K562 (cell line): ENCODE data around the gene DCP1B. TPM values are rescaled to one million over a fixed set of nuclear protein-coding genes. Genes with fewer than 3 reads are reported as not detected.

Experiments
- ETS2 ChIP-seq: IDR thresholded peaks from 2 replicates; pipeline ENCODE4 v1.6.1; 2016; ENCODE audit warnings: borderline replicate concordance, missing genetic modification characterization, mild to moderate bottlenecking, moderate library complexity, missing compliant biosample characterization; ENCODE audit not compliant: poor library complexity, severe bottlenecking
- ETV1 ChIP-seq: fragments of 450-650 bp; conservative IDR thresholded peaks from 2 replicates; pipeline ENCODE4 v1.6.1; 2016; ENCODE audit warnings: missing genetic modification characterization, control low read depth, low read depth, missing compliant biosample characterization
- FOSL1 ChIP-seq: fragments of 200-800 bp; sonication (Bioruptor generic); conservative IDR thresholded peaks from 2 replicates; pipeline ENCODE4 v1.6.1; 2016; ENCODE audit warnings: missing genetic modification characterization, missing compliant biosample characterization
- FOXA3 ChIP-seq, 2 experiments: fragments of 450-650 bp in 1 of 2; sonication (generic) in 1 of 2; formaldehyde crosslinking; IDR thresholded peaks in 1 of 2; conservative IDR thresholded peaks in 1 of 2; 2 replicates each; pipeline versions ENCODE4 v1.4.0 to v1.8.0; 2020 to 2022; ENCODE audit warnings: mild to moderate bottlenecking in 2 of 2, missing genetic modification reagents in 1 of 2
- HOXB6 ChIP-seq: fragments of 250-450 bp; sonication (Bioruptor Pico); IDR thresholded peaks from 2 replicates; pipeline ENCODE4 v1.5.1; 2022; ENCODE audit warnings: mild to moderate bottlenecking, borderline replicate concordance
- JUNB ChIP-seq: fragments of 450-650 bp; formaldehyde crosslinking; conservative IDR thresholded peaks from 2 replicates; pipeline ENCODE4 v1.4.0; 2020; ENCODE audit warnings: mild to moderate bottlenecking
- KDM5B ChIP-seq: fragments of 200-600 bp; sonication (generic); IDR thresholded peaks from 2 replicates; pipeline ENCODE4 v1.6.1; 2012; ENCODE audit warnings: low read depth, mild to moderate bottlenecking, moderate library complexity, low read length, control low read depth, inconsistent platforms; ENCODE audit not compliant: insufficient replicate concordance
- MAZ ChIP-seq, 2 experiments: fragments of 450-650 bp in 1 of 2; sonication (generic) in 1 of 2; formaldehyde crosslinking; IDR thresholded peaks in 1 of 2; conservative IDR thresholded peaks in 1 of 2; 2 replicates each; pipeline versions ENCODE4 v1.4.0 to v1.5.0; 2020; ENCODE audit warnings: mild to moderate bottlenecking in 1 of 2, missing genetic modification reagents in 1 of 2
- NCOR1 ChIP-seq: fragments of 450-650 bp; IDR thresholded peaks from 2 replicates; pipeline ENCODE4 v1.6.1; 2016; ENCODE audit warnings: mild to moderate bottlenecking, moderate library complexity
- PHB ChIP-seq: fragments of 250-450 bp; sonication (Bioruptor Pico); IDR thresholded peaks from 2 replicates; pipeline ENCODE4 v1.5.0; 2021
- POLR2AphosphoS5 ChIP-seq: IDR thresholded peaks from 2 replicates; pipeline ENCODE4 v1.6.1; 2011; ENCODE audit warnings: mild to moderate bottlenecking, low read depth, low read length, moderate library complexity; ENCODE audit not compliant: control insufficient read depth, insufficient read depth
- RAD21 ChIP-seq, 2 experiments: fragments of 250-450 bp in 1 of 2; fragments of 450-650 bp in 1 of 2; sonication (Bioruptor Pico) in 1 of 2; formaldehyde crosslinking in 1 of 2; IDR thresholded peaks in 1 of 2; conservative IDR thresholded peaks in 1 of 2; 2 replicates each; pipeline versions ENCODE4 v1.4.0 to v1.8.0; 2020 to 2022; ENCODE audit warnings: mild to moderate bottlenecking in 2 of 2, moderate library complexity in 1 of 2
- TCF3 ChIP-seq: sonication (generic); formaldehyde crosslinking; IDR thresholded peaks from 2 replicates; pipeline ENCODE4 v1.4.0; 2020; ENCODE audit warnings: mild to moderate bottlenecking, missing genetic modification reagents
- ZBTB7A ChIP-seq: IDR thresholded peaks from 2 replicates; pipeline ENCODE4 v1.6.1; 2011; ENCODE audit warnings: low read depth, mild to moderate bottlenecking, low read length, moderate library complexity, borderline replicate concordance; ENCODE audit not compliant: control insufficient read depth
- ZEB2 ChIP-seq: fragments of 450-650 bp; IDR thresholded peaks from 2 replicates; pipeline ENCODE4 v1.6.1; 2016
- ZKSCAN3 ChIP-seq: fragments of 250-450 bp; sonication (Bioruptor Pico); IDR thresholded peaks from 2 replicates; pipeline ENCODE4 v1.4.0; 2020
- ZNF133 ChIP-seq: fragments of 250-450 bp; sonication (Bioruptor Pico); IDR thresholded peaks from 2 replicates; pipeline ENCODE4 v1.4.0; 2020; ENCODE audit warnings: mild to moderate bottlenecking
- ZNF263 ChIP-seq: sonication (generic); formaldehyde crosslinking; IDR thresholded peaks from 2 replicates; pipeline ENCODE4 v1.8.0; 2022; ENCODE audit warnings: mild to moderate bottlenecking, missing genetic modification reagents, borderline replicate concordance
- ZNF354B ChIP-seq: fragments of 250-450 bp; sonication (Bioruptor Pico); IDR thresholded peaks from 2 replicates; pipeline ENCODE4 v1.4.0; 2020
- ZNF76 ChIP-seq: fragments of 250-450 bp; sonication (Bioruptor Pico); IDR thresholded peaks from 2 replicates; pipeline ENCODE4 v1.4.0; 2020; ENCODE audit warnings: mild to moderate bottlenecking, moderate library complexity, borderline replicate concordance
- ZNF830 ChIP-seq: fragments of 250-450 bp; sonication (Bioruptor Pico); IDR thresholded peaks from 2 replicates; pipeline ENCODE4 v1.5.0; 2021; ENCODE audit warnings: mild to moderate bottlenecking
- ZSCAN29 ChIP-seq: fragments of 450-650 bp; IDR thresholded peaks from 2 replicates; pipeline ENCODE4 v1.6.1; 2017
- polyA plus RNA-seq, 8 experiments: library from polyadenylated mRNA; depleted of rRNA in 4 of 8; stranded (reverse) in 5 of 8; unstranded in 3 of 8; fragments of >200 nt; fragmentation: Nextera tagmentation in 2 of 8; fragmentation: Illumina TruSeq in 1 of 8; extraction: Ambion mirVana in 2 of 8; extraction: Trizol in 1 of 8; gene quantifications; 2 replicates each; pipeline versions ENCODE4 v1.2.1 to v1.2.3, GENCODE V29; 2011 to 2014; ENCODE audit warnings: inconsistent platforms in 1 of 8, missing spikeins in 1 of 8
- total RNA-seq, 7 experiments: library from RNA; depleted of rRNA in 6 of 7; stranded (reverse); fragments of >200 nt in 6 of 7; fragmentation: Illumina TruSeq in 2 of 7; extraction: Trizol in 2 of 7; gene quantifications; 2 replicates each; pipeline versions ENCODE4 v1.2.1 to v1.2.3, GENCODE V29; 2011 to 2021; ENCODE audit warnings: low replicate concordance in 1 of 7
- TF ChIP-seq, protein P1 (sequence below): fragments of 250-450 bp; sonication (Bioruptor Pico); IDR thresholded peaks from 2 replicates; pipeline ENCODE4 v1.4.0; 2020
- TF ChIP-seq, protein P2 (sequence below), 3 experiments: fragments of 200-800 bp in 1 of 3; sonication (Bioruptor generic) in 1 of 3; sonication (generic) in 1 of 3; formaldehyde crosslinking in 1 of 3; IDR thresholded peaks; 2 replicates each; pipeline versions ENCODE4 v1.6.1 to v1.8.0; 2016 to 2022; ENCODE audit warnings: mild to moderate bottlenecking in 2 of 3, missing compliant biosample characterization in 2 of 3, missing genetic modification characterization in 2 of 3, missing genetic modification reagents in 1 of 3
- TF ChIP-seq, protein P3 (sequence below): fragments of 200-800 bp; sonication (Bioruptor generic); IDR thresholded peaks from 2 replicates; pipeline ENCODE4 v1.6.1; 2017; ENCODE audit warnings: missing genetic modification characterization, missing compliant biosample characterization

Gene DCP1B
- total and polyA plus RNA-seq, 9 of the 15 experiments (the other 6 are each of a cell fraction or from before 2014, with no cell fraction given), result 0.83 to 7.3 (median 3.4) TPM

DNA sequence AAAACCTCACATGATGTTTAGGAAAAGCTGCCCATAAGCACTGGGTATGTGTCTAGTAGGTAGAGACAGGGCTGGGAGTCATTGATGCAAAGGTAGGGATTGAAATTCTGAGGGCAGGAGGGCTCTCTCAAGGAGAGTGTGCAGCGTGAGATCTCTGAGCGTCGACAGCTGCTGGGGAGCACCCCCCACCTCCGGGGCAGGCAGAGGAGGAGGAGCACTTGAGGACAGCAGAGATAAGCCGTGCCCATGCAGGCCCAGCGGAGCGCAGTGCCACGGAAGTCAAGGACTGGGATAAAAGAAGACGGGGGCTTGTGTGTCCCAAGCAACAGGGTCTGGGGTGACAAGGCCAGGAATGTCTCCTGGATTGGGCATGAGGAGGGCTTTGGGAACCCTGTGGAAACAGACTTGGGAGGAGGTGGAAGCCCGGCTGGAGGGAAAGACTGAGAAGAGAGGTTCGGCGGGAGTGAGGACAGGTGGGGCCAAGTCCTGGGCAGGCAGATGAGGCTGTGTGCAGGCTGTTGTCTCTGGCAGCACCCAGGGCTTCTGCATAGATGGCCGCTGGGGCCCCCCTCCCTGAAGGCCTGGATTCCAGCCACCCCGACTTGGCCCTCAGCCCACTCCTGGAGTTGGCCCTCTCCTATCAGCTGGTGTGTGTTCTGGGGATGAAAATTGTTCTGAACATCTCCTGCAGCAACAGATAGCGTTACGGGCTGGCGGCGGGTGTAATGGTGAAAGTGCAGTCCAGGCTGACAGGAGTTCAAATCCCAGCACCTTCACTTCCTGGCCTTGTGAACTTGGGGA is 87.7 kb downstream of the DCP1B start (continued):
- TF ChIP-seq KDM5B (no peak), NCOR1 (no peak), POLR2AphosphoS5 (no peak), ZKSCAN3 (CRISPR knock-in tag) (no peak), HOXB6 (no peak), FOXA3 (CRISPR knock-in tag; conservative IDR thresholded peaks at IDR 0.05 in 1 of 2, IDR thresholded peaks at IDR 0.05 in 1 of 2) (no peak), ZNF76 (CRISPR knock-in tag) (no peak), MAZ (CRISPR knock-in tag; conservative IDR thresholded peaks at IDR 0.05 in 1 of 2, IDR thresholded peaks at IDR 0.05 in 1 of 2) (no peak), ZEB2 (no peak), FOSL1 (tag) (no peak), JUNB (CRISPR knock-in tag) (no peak), ETS2 (no peak), ZBTB7A (peak; percentile 29; the same call in 1 of the 2 replicates), PHB (CRISPR knock-in tag) (no peak), TCF3 (CRISPR knock-in tag) (peak; percentile 53), RAD21 (CRISPR knock-in tag; conservative IDR thresholded peaks at IDR 0.05 in 1 of 2, IDR thresholded peaks at IDR 0.05 in 1 of 2) (no peak), ZNF354B (CRISPR knock-in tag) (no peak), ZNF133 (CRISPR knock-in tag) (no peak), ZSCAN29 (no peak), ZNF830 (no peak), ETV1 (tag) (no peak), ZNF263 (CRISPR knock-in tag) (peak; percentile 99)
- TF ChIP-seq, protein P1, sequence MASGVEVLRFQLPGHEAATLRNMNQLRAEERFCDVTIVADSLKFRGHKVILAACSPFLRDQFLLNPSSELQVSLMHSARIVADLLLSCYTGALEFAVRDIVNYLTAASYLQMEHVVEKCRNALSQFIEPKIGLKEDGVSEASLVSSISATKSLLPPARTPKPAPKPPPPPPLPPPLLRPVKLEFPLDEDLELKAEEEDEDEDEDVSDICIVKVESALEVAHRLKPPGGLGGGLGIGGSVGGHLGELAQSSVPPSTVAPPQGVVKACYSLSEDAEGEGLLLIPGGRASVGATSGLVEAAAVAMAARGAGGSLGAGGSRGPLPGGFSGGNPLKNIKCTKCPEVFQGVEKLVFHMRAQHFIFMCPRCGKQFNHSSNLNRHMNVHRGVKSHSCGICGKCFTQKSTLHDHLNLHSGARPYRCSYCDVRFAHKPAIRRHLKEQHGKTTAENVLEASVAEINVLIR (CRISPR knock-in tag), result no peak
- TF ChIP-seq, protein P2, sequence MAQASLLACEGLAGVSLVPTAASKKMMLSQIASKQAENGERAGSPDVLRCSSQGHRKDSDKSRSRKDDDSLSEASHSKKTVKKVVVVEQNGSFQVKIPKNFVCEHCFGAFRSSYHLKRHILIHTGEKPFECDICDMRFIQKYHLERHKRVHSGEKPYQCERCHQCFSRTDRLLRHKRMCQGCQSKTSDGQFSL (CRISPR knock-in tag; IDR thresholded peaks at IDR 0.05), result peak; percentile 70
- TF ChIP-seq, protein P2 (tag; IDR thresholded peaks at IDR 0.05), result 0 out of 4 replicates have a peak, but pooled peaks of 1 of the 2 experiments have one; percentile 39
- TF ChIP-seq, protein P3, sequence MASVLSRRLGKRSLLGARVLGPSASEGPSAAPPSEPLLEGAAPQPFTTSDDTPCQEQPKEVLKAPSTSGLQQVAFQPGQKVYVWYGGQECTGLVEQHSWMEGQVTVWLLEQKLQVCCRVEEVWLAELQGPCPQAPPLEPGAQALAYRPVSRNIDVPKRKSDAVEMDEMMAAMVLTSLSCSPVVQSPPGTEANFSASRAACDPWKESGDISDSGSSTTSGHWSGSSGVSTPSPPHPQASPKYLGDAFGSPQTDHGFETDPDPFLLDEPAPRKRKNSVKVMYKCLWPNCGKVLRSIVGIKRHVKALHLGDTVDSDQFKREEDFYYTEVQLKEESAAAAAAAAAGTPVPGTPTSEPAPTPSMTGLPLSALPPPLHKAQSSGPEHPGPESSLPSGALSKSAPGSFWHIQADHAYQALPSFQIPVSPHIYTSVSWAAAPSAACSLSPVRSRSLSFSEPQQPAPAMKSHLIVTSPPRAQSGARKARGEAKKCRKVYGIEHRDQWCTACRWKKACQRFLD (CRISPR knock-in tag), result no peak
